22Rv1 (cell line): Measurements from ENCODE around the gene SPINT4.

ENCODE experiments used
- CTCF ChIP-seq: fragments of 450-650 bp; IDR thresholded peaks from 2 replicates; pipeline ENCODE4 v1.5.1; 2017; ENCODE audit warnings: mild to moderate bottlenecking
- ZFX ChIP-seq: fragments of 450-650 bp; IDR thresholded peaks from 2 replicates; pipeline ENCODE4 v1.6.1; 2017; ENCODE audit warnings: antibody characterized with exemption, borderline replicate concordance

- TF ChIP-seq CTCF (no peak), ZFX (no peak)
Observed at GRCh38 chr20:45745015-45745414, 22.9 kb downstream of the SPINT4 start.
